Uterus (tissue), 4 donors: ENCODE data around the gene CLCA1. TPM values are rescaled to one million over a fixed set of nuclear protein-coding genes. Genes with fewer than 3 reads are reported as not detected.

ENCODE experiments used
- DNase-seq, 2 donors: peaks; one replicate each; pipeline ENCODE4 v3.0.0-alpha.2; 2019 to 2020
- H3K27ac ChIP-seq, 2 donors: fragments of 200-600 bp; sonication (generic); 1 replicate in 1 of 2; 2 replicates in 1 of 2; pipeline ENCODE4 v1.5.1; 2016 to 2018
- H3K27me3 ChIP-seq, 2 donors: fragments of 200-600 bp; sonication (generic); one replicate each; pipeline ENCODE4 v1.5.1; 2018 to 2019; ENCODE audit warnings: control low read depth in 1 of 2
- H3K36me3 ChIP-seq, 2 donors: fragments of 200-600 bp; sonication (generic); one replicate each; pipeline ENCODE4 v1.5.1; 2019; ENCODE audit warnings: control low read depth in 1 of 2
- H3K4me1 ChIP-seq, 2 donors: fragments of 200-600 bp; sonication (generic); one replicate each; pipeline ENCODE4 v1.5.1; 2018 to 2019; ENCODE audit warnings: control low read depth in 1 of 2
- H3K4me3 ChIP-seq, 2 donors: fragments of 200-600 bp; sonication (generic); 1 replicate in 1 of 2; 2 replicates in 1 of 2; pipeline ENCODE4 v1.5.1; 2018 to 2019; ENCODE audit warnings: mild to moderate bottlenecking in 1 of 2
- H3K9me3 ChIP-seq, 2 donors: fragments of 200-600 bp; sonication (generic); one replicate each; pipeline ENCODE4 v1.5.1; 2019; ENCODE audit warnings: control low read depth in 1 of 2
- CTCF ChIP-seq, 4 experiments: fragments of 200-600 bp in 2 of 4; fragments of 450-650 bp in 2 of 4; sonication (generic) in 2 of 4; IDR thresholded peaks; one replicate each; pipeline ENCODE4 v1.5.1; 2016 to 2019; ENCODE audit warnings: antibody characterized with exemption in 4 of 4, mild to moderate bottlenecking in 2 of 4, moderate library complexity in 1 of 4
- POLR2A ChIP-seq, 2 donors: fragments of 450-650 bp; IDR thresholded peaks; one replicate each; pipeline ENCODE4 v1.6.1; 2016; ENCODE audit warnings: antibody characterized with exemption in 2 of 2, mild to moderate bottlenecking in 1 of 2, moderate library complexity in 1 of 2
- intact Hi-C: fragments of 100-400 bp; cut with DNase I; formaldehyde crosslinking; loops from one replicate; pipeline ENCODE4 v1.15.1; 2023; ENCODE audit warnings: low total_unique reads
- total RNA-seq, 4 donors: library from RNA; depleted of rRNA in 3 of 4; stranded (reverse); fragments of >200 nt in 3 of 4; gene quantifications; one replicate each; pipeline versions ENCODE4 v1.1.0 to v1.2.4, GENCODE V29; 2014 to 2023
- donor health status: DM: yes; HTN: yes; CAD: no.

CLCA1 gene
- total RNA-seq, 4 donors from 2014 or later: 0.21 to 0.29 TPM; not detected in 2

GRCh38 chr1:86435327-86435726, 33.4 kb upstream of the CLCA1 start:
- Histone ChIP-seq H3K36me3 (no peaks in the 10 kb centered on the region), H3K27ac (no peak overlapping the region), H3K9me3 (no peaks in the 10 kb centered on the region), H3K27me3 (no peaks in the 10 kb centered on the region), H3K4me1 (no peaks in the 10 kb centered on the region), H3K4me3 (no peak overlapping the region)
- intact Hi-C loops: no loop called here
- TF ChIP-seq POLR2A (IDR thresholded peaks at IDR 0.05) (no peak), CTCF (IDR thresholded peaks at IDR 0.05) (no peak)
- DNase-seq: no peak

- Histone ChIP-seq H3K27me3 (no peaks in the 10 kb centered on the region), H3K36me3 (no peaks in the 10 kb centered on the region), H3K4me3 (no peak overlapping the region), H3K27ac (no peak overlapping the region), H3K9me3 (no peaks in the 10 kb centered on the region), H3K4me1 (no peaks in the 10 kb centered on the region)
- intact Hi-C loops: no loop called here
- DNase-seq: no peak
- TF ChIP-seq POLR2A (IDR thresholded peaks at IDR 0.05) (no peak), CTCF (IDR thresholded peaks at IDR 0.05) (no peak)
Observed at GRCh38 chr1:86436041-86436440, 32.7 kb upstream of the CLCA1 start.

DNA sequence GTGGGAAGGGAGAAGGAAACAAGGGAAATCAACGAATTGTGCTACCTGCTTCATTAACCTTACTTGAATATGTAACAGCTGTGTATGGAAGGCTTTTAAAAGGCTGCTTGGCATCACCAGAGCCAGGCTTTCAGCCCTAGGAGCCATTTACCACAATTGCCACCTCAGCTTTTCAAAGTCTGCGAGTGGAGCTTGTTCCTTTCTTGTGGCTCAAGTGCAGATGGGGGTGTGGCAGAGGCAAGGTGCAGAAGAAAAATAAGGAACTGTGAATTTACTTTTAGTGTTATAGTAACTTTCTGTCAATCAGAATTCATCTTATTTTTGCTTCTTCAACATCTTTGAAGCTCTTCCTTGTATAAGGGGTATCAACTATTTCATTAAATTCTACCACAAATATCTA, 27.1 kb upstream of the CLCA1 start:
- intact Hi-C loops: no loop called here
- DNase-seq: no peak
- no peaks in the 10 kb centered on the region for H3K9me3 ChIP-seq

DNA sequence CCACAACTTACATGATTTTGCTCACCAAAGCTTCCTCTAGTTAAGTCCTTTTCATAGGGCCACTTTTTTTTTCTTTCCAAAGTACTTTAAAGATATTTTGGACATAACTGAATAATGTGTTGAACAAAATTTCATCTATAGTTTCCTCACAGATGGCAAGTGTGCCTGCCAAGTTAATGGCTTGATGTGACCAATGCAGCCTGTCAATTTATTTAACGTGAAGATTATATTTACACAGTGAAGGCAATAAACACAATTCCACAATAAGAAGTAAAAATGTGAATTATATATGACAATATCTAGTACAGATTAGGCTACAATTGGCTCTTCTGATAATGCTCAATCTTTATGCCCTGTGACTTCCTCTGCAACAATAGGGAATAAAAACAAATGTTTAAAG, 26.7 kb upstream of the CLCA1 start:
- Histone ChIP-seq H3K27ac (no peak overlapping the region), H3K9me3 (no peaks in the 10 kb centered on the region), H3K4me3 (no peak overlapping the region), H3K4me1 (no peaks in the 10 kb centered on the region), H3K27me3 (no peaks in the 10 kb centered on the region), H3K36me3 (no peaks in the 10 kb centered on the region)
- no peak for TF ChIP-seq CTCF (IDR thresholded peaks at IDR 0.05)
- TF ChIP-seq POLR2A (IDR thresholded peaks at IDR 0.05): no peak
- intact Hi-C loops: no loop called here
- no peak for DNase-seq

More for the DNA sequence above, 27.1 kb upstream of the CLCA1 start:
- Histone ChIP-seq H3K27ac (no peak overlapping the region), H3K27me3 (no peaks in the 10 kb centered on the region), H3K4me1 (no peaks in the 10 kb centered on the region), H3K4me3 (no peak overlapping the region), H3K36me3 (no peaks in the 10 kb centered on the region)
- TF ChIP-seq POLR2A (IDR thresholded peaks at IDR 0.05): no peak
- TF ChIP-seq CTCF (IDR thresholded peaks at IDR 0.05): no peak

GRCh38 chr1:86445919-86446318, 22.8 kb upstream of the CLCA1 start:
- H3K9me3 ChIP-seq: no peaks in the 10 kb centered on the region

More at GRCh38 chr1:86445919-86446318, 22.8 kb upstream of the CLCA1 start:
- intact Hi-C loops: no loop called here
- Histone ChIP-seq H3K4me1 (no peaks in the 10 kb centered on the region), H3K4me3 (no peak overlapping the region), H3K27me3 (no peaks in the 10 kb centered on the region), H3K27ac (no peak overlapping the region), H3K36me3 (no peaks in the 10 kb centered on the region)
- no peak for TF ChIP-seq CTCF (IDR thresholded peaks at IDR 0.05)
- TF ChIP-seq POLR2A (IDR thresholded peaks at IDR 0.05): no peak
- DNase-seq: no peak
